Mesenchymal stem cell (in vitro differentiated cells and primary cell): Measurements from ENCODE around the gene LAMC3.

Source experiments
- DNase-seq: peaks from one replicate; pipeline ENCODE4 v3.0.0-alpha.2; 2013
- H2AFZ ChIP-seq: one replicate; pipeline ENCODE4 v1.6.1; 2013; ENCODE audit warnings: low read depth, mild to moderate bottlenecking, control low read depth, inconsistent platforms, low read length, moderate library complexity
- H2AK5ac ChIP-seq: 2 replicates; pipeline ENCODE4 v1.6.1; 2013; ENCODE audit warnings: low read length, moderate library complexity, mild to moderate bottlenecking, inconsistent platforms; ENCODE audit not compliant: severe bottlenecking
- H2BK120ac ChIP-seq: one replicate; pipeline ENCODE4 v1.6.1; 2013; ENCODE audit warnings: low read depth, mild to moderate bottlenecking, inconsistent platforms, low read length, moderate library complexity
- H2BK12ac ChIP-seq, 2 experiments: one replicate each; pipeline ENCODE4 v1.6.1; 2013; ENCODE audit warnings: inconsistent platforms in 2 of 2, low read length in 2 of 2, mild to moderate bottlenecking in 2 of 2, moderate library complexity in 2 of 2, control low read depth in 1 of 2
- H2BK15ac ChIP-seq: one replicate; pipeline ENCODE4 v1.6.1; 2013; ENCODE audit warnings: mild to moderate bottlenecking, low read depth, inconsistent platforms; ENCODE audit not compliant: poor library complexity, severe bottlenecking
- H2BK5ac ChIP-seq: 2 replicates; pipeline ENCODE4 v1.6.1; 2013; ENCODE audit warnings: low read depth, mild to moderate bottlenecking, low read length, control low read depth, inconsistent platforms; ENCODE audit not compliant: poor library complexity, severe bottlenecking
- H3K14ac ChIP-seq, 2 experiments: one replicate each; pipeline ENCODE4 v1.6.1; 2013; ENCODE audit warnings: inconsistent platforms in 2 of 2, low read length in 2 of 2, control low read depth in 1 of 2, mild to moderate bottlenecking in 1 of 2, moderate library complexity in 1 of 2
- H3K18ac ChIP-seq, 2 experiments: one replicate each; pipeline ENCODE4 v1.6.1; 2013; ENCODE audit warnings: inconsistent platforms in 2 of 2, low read length in 2 of 2, control low read depth in 1 of 2, low read depth in 1 of 2, mild to moderate bottlenecking in 1 of 2
- H3K23ac ChIP-seq, 2 experiments: one replicate each; pipeline ENCODE4 v1.6.1; 2013; ENCODE audit warnings: inconsistent platforms in 2 of 2, low read length in 2 of 2, mild to moderate bottlenecking in 2 of 2, moderate library complexity in 2 of 2, control low read depth in 1 of 2
- H3K27ac ChIP-seq: 2 replicates; pipeline ENCODE4 v1.5.1; 2013; ENCODE audit warnings: mild to moderate bottlenecking, moderate library complexity, low read length, control low read depth, inconsistent platforms; ENCODE audit not compliant: poor library complexity, severe bottlenecking
- H3K27me3 ChIP-seq, 2 experiments: 2 replicates each; pipeline versions ENCODE4 v1.6.1 to v1.7.0; 2013; ENCODE audit warnings: low read length in 2 of 2, mild to moderate bottlenecking in 2 of 2, moderate library complexity in 2 of 2, control low read depth in 1 of 2, inconsistent platforms in 1 of 2; ENCODE audit not compliant: control insufficient read depth in 1 of 2, insufficient read depth in 1 of 2
- H3K36me3 ChIP-seq, 2 experiments: 2 replicates each; pipeline versions ENCODE4 v1.6.1 to v1.7.0; 2013; ENCODE audit warnings: low read length in 2 of 2, control low read depth in 1 of 2, inconsistent platforms in 1 of 2, low read depth in 1 of 2, mild to moderate bottlenecking in 1 of 2; ENCODE audit not compliant: insufficient read depth in 2 of 2, control insufficient read depth in 1 of 2
- H3K4ac ChIP-seq, 2 experiments: one replicate each; pipeline ENCODE4 v1.6.1; 2013; ENCODE audit warnings: inconsistent platforms in 2 of 2, low read length in 2 of 2, mild to moderate bottlenecking in 2 of 2, moderate library complexity in 2 of 2, control low read depth in 1 of 2, low read depth in 1 of 2
- H3K4me1 ChIP-seq: 2 replicates; pipeline ENCODE4 v1.6.1; 2013; ENCODE audit warnings: low read depth, low read length, control low read depth; ENCODE audit not compliant: control insufficient read depth, insufficient read depth
- H3K4me2 ChIP-seq: 2 replicates; pipeline ENCODE4 v1.6.1; 2013; ENCODE audit warnings: low read length, mild to moderate bottlenecking, inconsistent platforms; ENCODE audit not compliant: poor library complexity, severe bottlenecking
- H3K4me3 ChIP-seq, 2 experiments: 2 replicates each; pipeline versions ENCODE4 v1.5.1 to v1.7.0; 2013; ENCODE audit warnings: low read length in 2 of 2, mild to moderate bottlenecking in 2 of 2, control low read depth in 1 of 2, low read depth in 1 of 2; ENCODE audit not compliant: insufficient read depth in 1 of 2
- H3K79me1 ChIP-seq: replicated peaks from 2 replicates; pipeline ENCODE4 v1.6.1; 2013; ENCODE audit warnings: mild to moderate bottlenecking, control low read depth, low read length, inconsistent platforms; ENCODE audit not compliant: poor library complexity, severe bottlenecking
- H3K9ac ChIP-seq: 2 replicates; pipeline ENCODE4 v1.7.0; 2013; ENCODE audit warnings: mild to moderate bottlenecking, low read length, moderate library complexity
- H3K9me3 ChIP-seq: 2 replicates; pipeline ENCODE4 v1.7.0; 2013; ENCODE audit warnings: mild to moderate bottlenecking, low read length; ENCODE audit not compliant: control insufficient read depth
- H4K8ac ChIP-seq: one replicate; pipeline ENCODE4 v1.6.1; 2013; ENCODE audit warnings: inconsistent platforms, mild to moderate bottlenecking, low read length, moderate library complexity
- H4K91ac ChIP-seq: one replicate; pipeline ENCODE4 v1.6.1; 2013; ENCODE audit warnings: mild to moderate bottlenecking, low read length, inconsistent platforms
- WGBS: methylation state at CpG from one replicate; pipeline ENCODE4 v1.1.7; 2013; ENCODE audit warnings: mixed read lengths; 5-methylcytosine and 5-hydroxymethylcytosine counted together

The LAMC3 gene

DNA sequence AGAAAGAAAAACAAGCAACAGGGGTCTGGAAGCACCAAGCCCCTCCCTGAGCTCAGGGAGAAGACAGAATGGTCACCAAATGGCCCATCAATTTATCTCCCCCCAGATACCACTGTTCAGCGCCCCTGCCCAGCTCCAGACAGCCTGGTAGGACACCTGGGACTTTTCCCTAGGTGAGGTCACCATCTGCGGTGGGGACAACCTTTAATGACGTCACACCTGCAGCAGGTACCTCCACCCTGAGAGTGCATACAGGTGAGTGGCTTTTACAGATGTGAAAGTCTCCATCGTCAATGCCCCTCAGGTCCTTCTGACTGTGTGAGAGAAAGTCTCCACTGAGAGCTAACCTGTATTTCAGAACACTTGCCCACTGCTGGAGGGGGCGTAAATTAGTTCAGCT is 34.3 kb upstream of the LAMC3 start:
- no peak overlapping the region for H2BK12ac ChIP-seq
- no peak overlapping the region for H3K18ac ChIP-seq
- peaks cover 33 to 75% of the 10 kb centered on the region in 2 experiments for H3K27me3 ChIP-seq
- no peak overlapping the region for H2AK5ac ChIP-seq
- H3K4ac ChIP-seq = no peak overlapping the region
- H4K8ac ChIP-seq = no peak overlapping the region
- H3K4me2 ChIP-seq = no peak overlapping the region
- WGBS = 81% methylated on average over 5 of the region's 5 CpGs
- H3K9ac ChIP-seq = no peak overlapping the region
- H2BK5ac ChIP-seq = no peak overlapping the region
- H2AFZ ChIP-seq = no peak overlapping the region
- no peak overlapping the region for H3K23ac ChIP-seq
- H2BK15ac ChIP-seq = no peak overlapping the region
- H3K79me1 ChIP-seq = no peaks in the 10 kb centered on the region
- H4K91ac ChIP-seq = no peak overlapping the region
- H3K14ac ChIP-seq = no peak overlapping the region
- H3K4me1 ChIP-seq = no peaks in the 10 kb centered on the region
- no peaks in the 10 kb centered on the region for H3K9me3 ChIP-seq
- no peak overlapping the region for H2BK120ac ChIP-seq
- H3K27ac ChIP-seq = no peak overlapping the region
- no peaks in the 10 kb centered on the region for H3K36me3 ChIP-seq
- no peak for DNase-seq
- no peak overlapping the region for H3K4me3 ChIP-seq

DNA sequence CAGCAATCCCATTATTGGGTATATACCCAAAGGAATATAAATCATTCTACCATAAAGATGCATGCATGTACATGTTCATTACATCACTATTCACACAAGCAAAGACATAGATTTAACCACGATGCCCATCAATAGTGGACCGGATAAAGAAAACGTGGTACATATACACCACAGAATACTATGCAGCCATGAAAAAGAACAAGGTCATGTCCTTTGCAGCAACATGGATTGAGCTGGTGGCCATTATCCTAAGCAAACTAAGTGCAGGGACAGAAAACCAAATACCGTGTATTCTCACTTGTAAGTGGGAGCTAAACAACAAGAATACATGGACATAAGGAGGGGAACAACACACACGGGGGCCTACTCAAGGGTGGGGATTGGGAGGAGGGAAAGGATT is 33.8 kb upstream of the LAMC3 start:
- Histone ChIP-seq H3K14ac (no peak overlapping the region), H3K9me3 (no peaks in the 10 kb centered on the region), H2AFZ (no peak overlapping the region), H2AK5ac (no peak overlapping the region), H3K36me3 (no peaks in the 10 kb centered on the region), H3K27ac (no peak overlapping the region), H3K23ac (no peak overlapping the region), H3K9ac (no peak overlapping the region), H2BK5ac (no peak overlapping the region), H2BK15ac (no peak overlapping the region), H4K8ac (no peak overlapping the region), H3K4me1 (no peaks in the 10 kb centered on the region), H3K4me2 (no peak overlapping the region), H3K4ac (no peak overlapping the region), H3K18ac (no peak overlapping the region), H2BK12ac (no peak overlapping the region), H2BK120ac (no peak overlapping the region), H4K91ac (no peak overlapping the region), H3K4me3 (no peak overlapping the region), H3K79me1 (no peaks in the 10 kb centered on the region), H3K27me3 (peaks cover 38 to 79% of the 10 kb centered on the region in 2 experiments)
- 97% methylated on average over 5 of the region's 5 CpGs for WGBS
- no peak for DNase-seq

DNA sequence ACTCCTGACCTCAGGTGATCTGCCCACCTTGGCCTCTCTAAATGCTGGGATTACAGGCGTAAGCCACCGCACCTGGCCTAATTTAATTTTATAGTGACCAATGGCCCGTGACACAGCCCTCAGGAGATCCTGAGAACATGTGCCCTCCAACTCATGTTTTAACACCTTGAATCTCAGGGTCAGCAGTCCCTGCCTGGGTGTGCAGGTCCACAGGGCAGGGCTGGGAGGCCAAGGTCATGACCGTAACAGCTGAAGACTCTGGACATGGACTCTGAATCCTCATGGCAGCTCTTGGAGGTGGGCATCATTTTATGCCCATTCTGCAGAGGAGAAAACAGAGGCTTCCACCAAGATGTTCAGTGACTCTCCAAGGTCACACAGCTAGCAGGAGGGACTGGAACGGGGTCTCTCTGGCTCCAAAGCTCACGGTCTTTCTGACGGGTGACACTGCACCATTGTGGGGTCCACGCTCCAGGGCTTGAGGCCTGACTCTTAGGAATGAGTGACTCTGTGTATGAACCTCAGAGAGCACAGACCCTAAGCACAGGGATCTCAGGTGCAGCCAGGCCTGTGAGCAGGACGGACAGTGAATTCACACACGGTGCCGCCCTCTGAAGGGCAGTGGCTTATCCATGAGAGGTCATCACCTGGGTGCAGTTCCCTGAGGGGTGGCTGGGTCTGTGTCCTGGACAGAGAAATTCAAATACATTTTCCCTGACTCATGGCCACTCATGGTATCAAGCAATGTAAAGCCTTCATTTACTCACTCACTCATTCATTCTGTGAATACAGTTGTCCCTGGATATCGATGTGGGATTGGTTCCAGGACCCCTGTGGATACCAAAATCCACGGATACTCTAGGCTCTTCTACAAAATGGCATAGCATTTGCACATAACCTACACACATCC is 32.8 kb upstream of the LAMC3 start:
- WGBS = 94% methylated on average over 13 of the region's 13 CpGs
- no peaks in the 10 kb centered on the region for H3K36me3 ChIP-seq
- no peak overlapping the region for H4K8ac ChIP-seq
- no peaks in the 10 kb centered on the region for H3K9me3 ChIP-seq
- no peak overlapping the region for H2AK5ac ChIP-seq
- no peak overlapping the region for H2BK15ac ChIP-seq
- H3K4me1 ChIP-seq = no peaks in the 10 kb centered on the region
- H3K4me3 ChIP-seq = no peak overlapping the region
- no peak overlapping the region for H2BK120ac ChIP-seq
- H3K9ac ChIP-seq = no peak overlapping the region
- H3K23ac ChIP-seq = no peak overlapping the region
- no peak overlapping the region for H3K14ac ChIP-seq
- no peak overlapping the region for H3K18ac ChIP-seq
- no peak overlapping the region for H3K4ac ChIP-seq
- H3K79me1 ChIP-seq = no peaks in the 10 kb centered on the region
- no peak overlapping the region for H2AFZ ChIP-seq
- peaks cover 48 to 87% of the 10 kb centered on the region in 2 experiments for H3K27me3 ChIP-seq
- no peak overlapping the region for H3K27ac ChIP-seq
- no peak overlapping the region for H2BK12ac ChIP-seq
- no peak overlapping the region for H3K4me2 ChIP-seq
- no peak for DNase-seq
- no peak overlapping the region for H4K91ac ChIP-seq
- no peak overlapping the region for H2BK5ac ChIP-seq

DNA sequence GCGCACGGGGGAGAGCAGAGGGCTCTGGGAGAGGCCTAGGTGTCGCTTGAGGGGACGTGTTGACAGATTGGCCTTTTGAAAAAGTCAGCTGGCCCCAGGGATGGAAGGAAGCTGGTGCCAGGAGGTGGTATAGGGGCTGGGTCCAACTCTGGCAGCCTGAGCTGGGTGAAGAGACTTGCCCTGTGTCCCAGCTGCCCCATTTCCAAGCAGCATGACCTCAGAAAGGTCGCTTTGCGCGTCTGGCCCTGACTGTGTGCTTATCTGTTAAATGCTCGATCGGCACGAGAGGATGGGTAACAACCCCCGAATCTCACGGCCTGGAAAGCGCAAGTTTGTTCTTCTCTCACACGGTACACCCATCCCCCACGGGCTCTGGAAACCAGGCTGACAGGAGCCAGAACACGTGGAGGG is 31.2 kb upstream of the LAMC3 start:
- Histone ChIP-seq H3K9me3 (no peaks in the 10 kb centered on the region), H2AFZ (no peak overlapping the region), H3K4ac (no peak overlapping the region), H2BK12ac (no peak overlapping the region), H2BK15ac (no peak overlapping the region), H3K4me2 (no peak overlapping the region), H2BK120ac (no peak overlapping the region), H3K79me1 (no peaks in the 10 kb centered on the region), H3K36me3 (no peaks in the 10 kb centered on the region), H3K9ac (no peak overlapping the region), H2BK5ac (no peak overlapping the region), H4K8ac (no peak overlapping the region), H3K23ac (no peak overlapping the region), H3K18ac (no peak overlapping the region), H3K4me1 (no peaks in the 10 kb centered on the region), H3K27ac (no peak overlapping the region), H3K14ac (no peak overlapping the region), H3K27me3 (peaks cover 44 to 85% of the 10 kb centered on the region in 2 experiments), H2AK5ac (no peak overlapping the region), H4K91ac (no peak overlapping the region), H3K4me3 (no peak overlapping the region)
- no peak for DNase-seq
- 66% methylated on average over 16 of the region's 16 CpGs for WGBS
